K562 (cell line): ENCODE measurements around the gene UBL7. TPM values are rescaled to one million over a fixed set of nuclear protein-coding genes. Genes with fewer than 3 reads are reported as not detected.
A peak's percentile ranks its signal among the peaks of the same experiment; 100 is the strongest.

ENCODE experiments used
- ARID1B ChIP-seq: fragments of 450-650 bp; IDR thresholded peaks from 2 replicates; pipeline ENCODE4 v1.6.1; 2016; ENCODE audit warnings: antibody characterized with exemption, mild to moderate bottlenecking, inconsistent platforms
- C11orf30 ChIP-seq: fragments of 450-650 bp; IDR thresholded peaks from 2 replicates; pipeline ENCODE4 v1.6.1; 2016; ENCODE audit warnings: low read depth, mild to moderate bottlenecking
- CREB1 ChIP-seq, 2 experiments: sonication (generic) in 1 of 2; formaldehyde crosslinking in 1 of 2; IDR thresholded peaks; 2 replicates each; pipeline versions ENCODE4 v1.6.1 to v1.8.0; 2012 to 2022; ENCODE audit warnings: inconsistent platforms in 1 of 2, mild to moderate bottlenecking in 1 of 2, missing genetic modification reagents in 1 of 2, moderate library complexity in 1 of 2
- ETV5 ChIP-seq: sonication (generic); formaldehyde crosslinking; IDR thresholded peaks from 2 replicates; pipeline ENCODE4 v1.4.0; 2020; ENCODE audit warnings: low read depth, mild to moderate bottlenecking, missing genetic modification reagents
- FOXP1 ChIP-seq: sonication (generic); formaldehyde crosslinking; IDR thresholded peaks from 2 replicates; pipeline ENCODE4 v1.8.0; 2022; ENCODE audit warnings: mild to moderate bottlenecking, missing genetic modification reagents
- GABPA ChIP-seq: fragments of 200-800 bp; sonication (Bioruptor generic); conservative IDR thresholded peaks from 2 replicates; pipeline ENCODE4 v1.6.1; 2016; ENCODE audit warnings: low read depth, missing genetic modification characterization, missing compliant biosample characterization
- GTF2B ChIP-seq: IDR thresholded peaks from 2 replicates; pipeline ENCODE4 v1.6.1; 2011; ENCODE audit not compliant: insufficient read length; ENCODE audit errors: extremely low read depth
- HDAC6 ChIP-seq: IDR thresholded peaks from 2 replicates; pipeline ENCODE4 v1.6.1; 2012; ENCODE audit warnings: low read depth, mild to moderate bottlenecking, control low read depth, inconsistent platforms, low read length, moderate library complexity
- MXI1 ChIP-seq: IDR thresholded peaks from 2 replicates; pipeline ENCODE4 v1.6.1; 2011; ENCODE audit warnings: low read depth, mild to moderate bottlenecking, improper control_type of control experiment, low read length
- MYC ChIP-seq, 2 experiments: fragments of 250-450 bp in 1 of 2; sonication (Bioruptor Pico) in 1 of 2; IDR thresholded peaks; 2 replicates each; pipeline versions ENCODE4 v1.5.1 to v1.6.1; 2012 to 2021; ENCODE audit warnings: low read depth in 2 of 2, borderline replicate concordance in 1 of 2, improper control_type of control experiment in 1 of 2, low read length in 1 of 2, mild to moderate bottlenecking in 1 of 2, moderate library complexity in 1 of 2
- PHF21A ChIP-seq: fragments of 450-650 bp; IDR thresholded peaks from 2 replicates; pipeline ENCODE4 v1.6.1; 2017; ENCODE audit warnings: low read depth, borderline replicate concordance
- POLR3G ChIP-seq: IDR thresholded peaks from 2 replicates; pipeline ENCODE4 v1.6.1; 2011; ENCODE audit not compliant: insufficient read length, insufficient replicate concordance; ENCODE audit errors: extremely low read depth
- SIRT6 ChIP-seq: IDR thresholded peaks from one replicate; pipeline ENCODE4 v1.6.1; 2012; ENCODE audit warnings: low read depth, mild to moderate bottlenecking, control low read depth, inconsistent platforms, low read length, moderate library complexity
- SP1 ChIP-seq: sonication (generic); formaldehyde crosslinking; IDR thresholded peaks from 2 replicates; pipeline ENCODE4 v1.8.1; 2022; ENCODE audit warnings: mild to moderate bottlenecking, missing genetic modification reagents
- TAL1 ChIP-seq: fragments of 450-650 bp; IDR thresholded peaks from 2 replicates; pipeline ENCODE4 v1.6.1; 2016; ENCODE audit warnings: mild to moderate bottlenecking
- ZNF263 ChIP-seq: sonication (generic); formaldehyde crosslinking; IDR thresholded peaks from 2 replicates; pipeline ENCODE4 v1.8.0; 2022; ENCODE audit warnings: mild to moderate bottlenecking, missing genetic modification reagents, borderline replicate concordance
- ZNF282 ChIP-seq: sonication (generic); formaldehyde crosslinking; IDR thresholded peaks from 2 replicates; pipeline ENCODE4 v1.8.1; 2023; ENCODE audit warnings: missing genetic modification reagents
- polyA plus RNA-seq, 8 experiments: library from polyadenylated mRNA; depleted of rRNA in 4 of 8; stranded (reverse) in 5 of 8; unstranded in 3 of 8; fragments of >200 nt; fragmentation: Nextera tagmentation in 2 of 8; fragmentation: Illumina TruSeq in 1 of 8; extraction: Ambion mirVana in 2 of 8; extraction: Trizol in 1 of 8; gene quantifications; 2 replicates each; pipeline versions ENCODE4 v1.2.1 to v1.2.3, GENCODE V29; 2011 to 2014; ENCODE audit warnings: inconsistent platforms in 1 of 8, missing spikeins in 1 of 8
- total RNA-seq, 7 experiments: library from RNA; depleted of rRNA in 6 of 7; stranded (reverse); fragments of >200 nt in 6 of 7; fragmentation: Illumina TruSeq in 2 of 7; extraction: Trizol in 2 of 7; gene quantifications; 2 replicates each; pipeline versions ENCODE4 v1.2.1 to v1.2.3, GENCODE V29; 2011 to 2021; ENCODE audit warnings: low replicate concordance in 1 of 7
- TF ChIP-seq, protein P1 (sequence below), 2 experiments: fragments of 450-650 bp in 1 of 2; sonication (generic) in 1 of 2; formaldehyde crosslinking in 1 of 2; IDR thresholded peaks; 2 replicates each; pipeline versions ENCODE4 v1.7.1 to v1.9.0; 2016 to 2022; ENCODE audit warnings: inconsistent platforms in 1 of 2, mild to moderate bottlenecking in 1 of 2, missing genetic modification reagents in 1 of 2

The UBL7 gene
- total and polyA plus RNA-seq, 9 of the 15 experiments (the other 6 are each of a cell fraction or from before 2014, with no cell fraction given) = 19.2 to 63.4 (median 44.9) TPM

GRCh38 chr15:74433592-74434262 lies 27.2 kb downstream of the UBL7 start, which contains the start of gene SEMA7A (continued):
- TF ChIP-seq, protein P1, sequence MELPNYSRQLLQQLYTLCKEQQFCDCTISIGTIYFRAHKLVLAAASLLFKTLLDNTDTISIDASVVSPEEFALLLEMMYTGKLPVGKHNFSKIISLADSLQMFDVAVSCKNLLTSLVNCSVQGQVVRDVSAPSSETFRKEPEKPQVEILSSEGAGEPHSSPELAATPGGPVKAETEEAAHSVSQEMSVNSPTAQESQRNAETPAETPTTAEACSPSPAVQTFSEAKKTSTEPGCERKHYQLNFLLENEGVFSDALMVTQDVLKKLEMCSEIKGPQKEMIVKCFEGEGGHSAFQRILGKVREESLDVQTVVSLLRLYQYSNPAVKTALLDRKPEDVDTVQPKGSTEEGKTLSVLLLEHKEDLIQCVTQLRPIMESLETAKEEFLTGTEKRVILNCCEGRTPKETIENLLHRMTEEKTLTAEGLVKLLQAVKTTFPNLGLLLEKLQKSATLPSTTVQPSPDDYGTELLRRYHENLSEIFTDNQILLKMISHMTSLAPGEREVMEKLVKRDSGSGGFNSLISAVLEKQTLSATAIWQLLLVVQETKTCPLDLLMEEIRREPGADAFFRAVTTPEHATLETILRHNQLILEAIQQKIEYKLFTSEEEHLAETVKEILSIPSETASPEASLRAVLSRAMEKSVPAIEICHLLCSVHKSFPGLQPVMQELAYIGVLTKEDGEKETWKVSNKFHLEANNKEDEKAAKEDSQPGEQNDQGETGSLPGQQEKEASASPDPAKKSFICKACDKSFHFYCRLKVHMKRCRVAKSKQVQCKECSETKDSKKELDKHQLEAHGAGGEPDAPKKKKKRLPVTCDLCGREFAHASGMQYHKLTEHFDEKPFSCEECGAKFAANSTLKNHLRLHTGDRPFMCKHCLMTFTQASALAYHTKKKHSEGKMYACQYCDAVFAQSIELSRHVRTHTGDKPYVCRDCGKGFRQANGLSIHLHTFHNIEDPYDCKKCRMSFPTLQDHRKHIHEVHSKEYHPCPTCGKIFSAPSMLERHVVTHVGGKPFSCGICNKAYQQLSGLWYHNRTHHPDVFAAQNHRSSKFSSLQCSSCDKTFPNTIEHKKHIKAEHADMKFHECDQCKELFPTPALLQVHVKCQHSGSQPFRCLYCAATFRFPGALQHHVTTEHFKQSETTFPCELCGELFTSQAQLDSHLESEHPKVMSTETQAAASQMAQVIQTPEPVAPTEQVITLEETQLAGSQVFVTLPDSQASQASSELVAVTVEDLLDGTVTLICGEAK (IDR thresholded peaks at IDR 0.05) = 0 out of 2 replicates have a peak, but pooled peaks have one; percentile 6
- TF ChIP-seq, protein P1 (CRISPR knock-in tag; IDR thresholded peaks at IDR 0.05) = no peak
- TF ChIP-seq CREB1 (IDR thresholded peaks at IDR 0.05) = 0 out of 2 replicates have a peak, but pooled peaks have one; percentile 24
- no peak for TF ChIP-seq CREB1 (CRISPR knock-in tag; IDR thresholded peaks at IDR 0.05)
- TF ChIP-seq ZNF263 (CRISPR knock-in tag) = no peak
- TF ChIP-seq HDAC6 = no peak
- no peak for TF ChIP-seq SIRT6
- TF ChIP-seq SP1 = no peak
- no peak for TF ChIP-seq ARID1B
- TF ChIP-seq ZNF282 (CRISPR knock-in tag) = no peak
- TF ChIP-seq FOXP1 (CRISPR knock-in tag) = no peak
- TF ChIP-seq GABPA (tag) = peak; percentile 66
- no peak for TF ChIP-seq TAL1
- TF ChIP-seq C11orf30 = no peak
- TF ChIP-seq PHF21A = no peak
- TF ChIP-seq MXI1 = no peak
- no peak for TF ChIP-seq GTF2B
- peak; percentile 8; the same call in 1 of the 2 replicates for TF ChIP-seq MYC (IDR thresholded peaks at IDR 0.05; ENCODE audit: low read depth, low read length)
- no peak for TF ChIP-seq MYC (CRISPR knock-in tag; IDR thresholded peaks at IDR 0.05; ENCODE audit: borderline replicate concordance, low read depth)
- no peak for TF ChIP-seq POLR3G
- no peak; the same call in 1 of the 2 replicates for TF ChIP-seq ETV5 (CRISPR knock-in tag)
